Measurements from ENCODE around the gene SLFN5. TPM values are rescaled to one million over a fixed set of nuclear protein-coding genes. Genes with fewer than 3 reads are reported as not detected.

SLFN5 gene
- polyA plus RNA-seq, 4 donors: 2.4 to 5.8 (median 3.0) TPM

DNA sequence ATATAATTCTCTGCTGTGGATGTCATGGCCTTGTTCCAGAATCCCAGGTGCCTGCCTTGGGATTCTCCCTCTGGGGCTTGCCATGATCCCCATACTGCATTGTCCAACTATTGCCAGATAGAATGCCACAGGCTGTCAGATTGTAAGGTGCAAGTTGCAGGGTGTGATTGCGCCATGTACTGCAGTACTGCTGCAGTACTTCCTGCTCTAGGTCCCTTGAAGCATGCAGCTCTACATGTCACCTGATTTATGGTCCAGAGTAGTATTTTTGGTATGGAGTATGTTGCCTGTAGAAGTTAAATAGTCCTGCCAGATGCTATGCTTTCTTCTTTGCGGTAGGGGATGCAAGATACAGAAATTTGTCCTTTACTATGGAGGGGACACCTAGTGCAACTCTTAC is 7.0 kb upstream of the SLFN5 start:
- no peak overlapping the region for H3K4me3 ChIP-seq (ENCODE audit: low read depth in 1 of 3, low read length in 3 of 3)
- no peak for DNase-seq
- H3K9me3 ChIP-seq (ENCODE audit: control insufficient read depth in 2 of 2, insufficient read depth in 1 of 2, low read depth in 1 of 2, low read length in 1 of 2): no peaks in the 10 kb centered on the region
- H3K4me1 ChIP-seq (ENCODE audit: control insufficient read depth in 3 of 3, insufficient read depth in 2 of 3, low read depth in 1 of 3, low read length in 2 of 3): no peaks in the 10 kb centered on the region
- H3K27me3 ChIP-seq (ENCODE audit: control insufficient read depth in 3 of 3, insufficient read depth in 3 of 3, low read length in 3 of 3): no peaks in the 10 kb centered on the region
- FAIRE-seq: no peak
- WGBS, 3 donors: 41 to 49% (median 43%) methylated on average over 2 of the region's 2 CpGs
- H3K27ac ChIP-seq (ENCODE audit: low read depth in 1 of 3, low read length in 2 of 3): no peak overlapping the region
- H3K36me3 ChIP-seq (ENCODE audit: control insufficient read depth in 3 of 3, insufficient read depth in 2 of 3, low read depth in 1 of 3, low read length in 3 of 3): no peaks in the 10 kb centered on the region

DNA sequence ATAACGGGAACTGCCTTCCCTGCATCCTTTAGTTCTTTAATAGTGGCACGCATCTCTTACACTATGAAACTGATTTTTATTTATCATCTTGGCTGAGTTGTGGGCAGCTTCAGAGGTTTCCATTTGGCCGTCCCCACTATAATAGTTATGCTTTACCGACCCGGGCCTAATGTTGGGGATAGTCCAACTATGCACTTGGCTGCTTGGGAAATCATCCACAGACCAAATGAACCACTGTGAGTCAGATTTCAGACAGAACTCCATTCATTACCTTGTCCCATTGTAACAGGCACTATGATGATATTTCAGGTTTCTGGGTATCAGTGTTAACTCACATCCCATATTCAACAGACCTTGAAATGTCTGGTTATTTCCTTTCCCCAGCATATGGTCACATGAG is 6.1 kb upstream of the SLFN5 start:
- WGBS, 3 donors: 73 to 91% (median 80%) methylated on average over 5 of the region's 5 CpGs
- DNase-seq (no peak), FAIRE-seq (no peak)
- Histone ChIP-seq H3K4me1 (ENCODE audit: control insufficient read depth in 3 of 3, insufficient read depth in 2 of 3, low read depth in 1 of 3, low read length in 2 of 3) (peaks cover 0 to 3% (median 0%) of the 10 kb centered on the region in 3 donors), H3K9me3 (ENCODE audit: control insufficient read depth in 2 of 2, insufficient read depth in 1 of 2, low read depth in 1 of 2, low read length in 1 of 2) (no peaks in the 10 kb centered on the region), H3K27me3 (ENCODE audit: control insufficient read depth in 3 of 3, insufficient read depth in 3 of 3, low read length in 3 of 3) (no peaks in the 10 kb centered on the region), H3K4me3 (ENCODE audit: low read depth in 1 of 3, low read length in 3 of 3) (no peak overlapping the region), H3K27ac (ENCODE audit: low read depth in 1 of 3, low read length in 2 of 3) (no peak overlapping the region), H3K36me3 (ENCODE audit: control insufficient read depth in 3 of 3, insufficient read depth in 2 of 3, low read depth in 1 of 3, low read length in 3 of 3) (no peaks in the 10 kb centered on the region)

DNA sequence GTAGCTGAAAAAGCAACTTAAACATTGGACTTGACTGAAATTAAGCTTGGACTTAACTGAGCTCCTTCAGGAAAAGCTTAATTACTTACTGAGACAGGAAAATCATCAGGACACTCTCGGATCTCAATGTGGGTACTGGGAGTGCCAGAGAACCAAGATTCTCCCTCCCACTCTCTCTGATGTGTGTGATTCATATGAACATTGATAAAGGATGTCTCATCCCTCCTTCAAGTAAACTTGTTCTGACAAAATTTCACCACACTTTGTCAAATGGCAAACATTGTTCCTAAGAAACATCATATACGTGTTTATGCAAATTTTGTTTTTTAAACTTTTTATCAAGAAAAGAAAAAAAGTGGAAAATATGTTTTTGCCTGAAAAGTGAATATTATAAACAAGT is 4.1 kb upstream of the SLFN5 start:
- WGBS, 3 donors: 61 to 73% (median 66%) methylated on average over 2 of the region's 2 CpGs
- Histone ChIP-seq H3K36me3 (ENCODE audit: control insufficient read depth in 3 of 3, insufficient read depth in 2 of 3, low read depth in 1 of 3, low read length in 3 of 3) (no peaks in the 10 kb centered on the region), H3K4me3 (ENCODE audit: low read depth in 1 of 3, low read length in 3 of 3) (no peak overlapping the region), H3K9me3 (ENCODE audit: control insufficient read depth in 2 of 2, insufficient read depth in 1 of 2, low read depth in 1 of 2, low read length in 1 of 2) (no peaks in the 10 kb centered on the region), H3K4me1 (ENCODE audit: control insufficient read depth in 3 of 3, insufficient read depth in 2 of 3, low read depth in 1 of 3, low read length in 2 of 3) (peaks cover 0 to 3% (median 0%) of the 10 kb centered on the region in 3 donors), H3K27ac (ENCODE audit: low read depth in 1 of 3, low read length in 2 of 3) (peak overlapping the region in 1 of 3 donors; percentile 23), H3K27me3 (ENCODE audit: control insufficient read depth in 3 of 3, insufficient read depth in 3 of 3, low read length in 3 of 3) (no peaks in the 10 kb centered on the region)
- FAIRE-seq (no peak), DNase-seq (no peak)

DNA sequence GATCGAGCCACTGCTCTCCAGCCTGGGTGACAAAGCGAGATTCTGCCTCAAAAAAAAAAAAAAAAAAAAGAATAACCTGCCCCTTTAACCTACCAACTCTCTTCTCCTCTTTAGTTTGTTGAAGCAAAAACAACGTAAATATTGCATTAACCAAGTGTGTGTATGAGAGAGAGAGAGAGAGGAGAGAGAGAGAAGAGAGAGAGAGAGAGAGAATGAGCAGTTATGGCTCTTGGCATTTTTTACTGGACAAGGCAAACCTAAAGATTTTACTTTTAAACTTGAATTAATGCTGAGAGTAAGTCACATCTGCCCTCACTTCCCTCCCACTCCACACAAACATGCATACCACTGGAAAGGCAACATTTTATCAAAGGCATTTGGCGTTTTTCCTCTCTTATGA is 3.0 kb upstream of the SLFN5 start:
- H3K9me3 ChIP-seq (ENCODE audit: control insufficient read depth in 2 of 2, insufficient read depth in 1 of 2, low read depth in 1 of 2, low read length in 1 of 2): no peaks in the 10 kb centered on the region

DNA sequence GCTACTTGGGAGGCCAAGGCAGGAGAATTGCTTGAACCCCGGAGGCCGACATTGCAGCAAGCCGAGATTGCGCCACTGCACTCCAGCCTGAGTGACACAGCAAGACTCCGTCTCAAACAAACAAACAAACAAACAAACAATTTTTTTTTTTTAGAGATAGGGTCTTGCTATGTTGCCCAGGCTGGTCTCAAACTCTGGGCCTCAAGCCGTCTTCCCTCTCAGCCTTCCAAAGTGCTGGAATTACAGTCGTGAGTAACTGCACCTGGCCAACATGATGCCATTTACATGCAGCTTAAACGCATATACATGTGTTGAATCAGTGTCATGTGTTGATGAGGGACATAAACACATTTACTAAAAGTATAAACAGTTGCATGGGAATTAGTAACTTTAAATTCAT is 2.0 kb upstream of the SLFN5 start:
- peaks cover 0 to 3% (median 0%) of the 10 kb centered on the region in 3 donors for H3K4me1 ChIP-seq (ENCODE audit: control insufficient read depth in 3 of 3, insufficient read depth in 2 of 3, low read depth in 1 of 3, low read length in 2 of 3)
- 92 to 95% (median 94%) methylated on average over 8 of the region's 8 CpGs for WGBS, 3 donors
- H3K27ac ChIP-seq (ENCODE audit: low read depth in 1 of 3, low read length in 2 of 3): peak overlapping the region in 1 of 3 donors; percentile 17
- FAIRE-seq (no peak), DNase-seq (no peak)
- H3K9me3 ChIP-seq (ENCODE audit: control insufficient read depth in 2 of 2, insufficient read depth in 1 of 2, low read depth in 1 of 2, low read length in 1 of 2): no peaks in the 10 kb centered on the region
- no peaks in the 10 kb centered on the region for H3K27me3 ChIP-seq (ENCODE audit: control insufficient read depth in 3 of 3, insufficient read depth in 3 of 3, low read length in 3 of 3)
- no peaks in the 10 kb centered on the region for H3K36me3 ChIP-seq (ENCODE audit: control insufficient read depth in 3 of 3, insufficient read depth in 2 of 3, low read depth in 1 of 3, low read length in 3 of 3)
- H3K4me3 ChIP-seq (ENCODE audit: low read depth in 1 of 3, low read length in 3 of 3): no peak overlapping the region

More for the DNA sequence above, 3.0 kb upstream of the SLFN5 start:
- Histone ChIP-seq H3K4me3 (ENCODE audit: low read depth in 1 of 3, low read length in 3 of 3) (no peak overlapping the region), H3K27ac (ENCODE audit: low read depth in 1 of 3, low read length in 2 of 3) (peak overlapping the region in 1 of 3 donors; percentile 3), H3K4me1 (ENCODE audit: control insufficient read depth in 3 of 3, insufficient read depth in 2 of 3, low read depth in 1 of 3, low read length in 2 of 3) (peaks cover 0 to 3% (median 0%) of the 10 kb centered on the region in 3 donors), H3K27me3 (ENCODE audit: control insufficient read depth in 3 of 3, insufficient read depth in 3 of 3, low read length in 3 of 3) (no peaks in the 10 kb centered on the region), H3K36me3 (ENCODE audit: control insufficient read depth in 3 of 3, insufficient read depth in 2 of 3, low read depth in 1 of 3, low read length in 3 of 3) (no peaks in the 10 kb centered on the region)
- no peak for FAIRE-seq
- no peak for DNase-seq
- 73 to 84% (median 82%) methylated on average over 3 to 4 of the region's 4 CpGs for WGBS, 3 donors

DNA sequence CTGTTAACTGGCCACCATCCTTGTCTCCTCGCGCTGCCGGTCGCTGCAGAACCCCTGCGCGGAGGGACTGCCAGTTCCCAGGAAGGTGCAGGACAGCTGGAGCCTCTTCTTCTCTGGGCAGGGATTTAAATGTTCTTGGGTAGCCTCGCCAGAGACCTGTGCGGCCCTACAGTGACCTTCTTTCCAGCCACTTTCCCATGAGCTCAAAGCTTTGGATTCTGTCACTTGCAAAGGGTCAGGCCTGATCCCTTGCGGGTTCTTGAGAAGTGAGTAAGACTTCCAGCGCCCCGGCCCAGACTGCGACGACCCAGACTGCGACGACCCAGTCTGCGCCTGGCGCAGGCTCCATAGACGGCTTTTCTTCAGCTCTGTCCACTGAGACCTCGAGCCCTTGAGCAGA is 1.4 kb upstream of the SLFN5 start:
- Histone ChIP-seq H3K27me3 (ENCODE audit: control insufficient read depth in 3 of 3, insufficient read depth in 3 of 3, low read length in 3 of 3) (no peaks in the 10 kb centered on the region), H3K36me3 (ENCODE audit: control insufficient read depth in 3 of 3, insufficient read depth in 2 of 3, low read depth in 1 of 3, low read length in 3 of 3) (no peaks in the 10 kb centered on the region), H3K9me3 (ENCODE audit: control insufficient read depth in 2 of 2, insufficient read depth in 1 of 2, low read depth in 1 of 2, low read length in 1 of 2) (no peaks in the 10 kb centered on the region), H3K4me1 (ENCODE audit: control insufficient read depth in 3 of 3, insufficient read depth in 2 of 3, low read depth in 1 of 3, low read length in 2 of 3) (peaks cover 0 to 3% (median 0%) of the 10 kb centered on the region in 3 donors), H3K27ac (ENCODE audit: low read depth in 1 of 3, low read length in 2 of 3) (peak overlapping the region in 2 of 3 donors; percentile 73 to 99), H3K4me3 (ENCODE audit: low read depth in 1 of 3, low read length in 3 of 3) (peak overlapping the region; percentile 74 to 85 (median 76))
- DNase-seq (no peak), FAIRE-seq (no peak)
- 80 to 87% (median 82%) methylated on average over 19 of the region's 19 CpGs for WGBS, 3 donors

DNA sequence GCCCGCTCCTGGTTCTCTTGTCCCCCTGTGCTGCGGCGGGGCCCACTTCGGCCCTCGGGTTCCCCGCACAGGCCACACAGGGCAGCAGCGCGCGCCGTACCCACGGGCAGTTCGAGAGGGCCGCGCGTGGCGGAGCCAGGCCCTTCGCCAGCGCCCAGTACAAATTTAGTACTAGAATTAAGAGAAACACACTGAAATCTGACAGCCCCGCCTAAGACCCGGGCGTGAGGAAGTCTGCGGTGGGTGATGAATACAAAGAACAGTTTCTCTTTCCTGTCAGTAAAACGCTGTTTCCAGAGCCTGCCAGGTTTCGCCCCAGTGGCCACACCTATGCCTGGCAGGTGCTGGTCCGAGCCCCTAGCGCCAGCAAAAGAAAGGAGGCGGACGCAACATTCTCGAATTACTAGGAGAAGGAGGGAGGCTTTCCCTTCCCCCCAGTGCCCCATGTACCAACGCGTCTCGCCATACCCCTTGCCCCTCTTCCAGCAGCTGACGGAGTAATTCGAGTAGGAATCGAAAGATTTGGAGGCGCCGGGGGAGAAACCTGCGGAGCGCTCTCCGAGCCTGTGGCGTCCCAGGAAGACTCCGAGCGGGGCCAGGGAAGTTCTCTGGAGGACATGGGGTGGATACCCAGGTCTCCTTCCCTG is 591 bp upstream of the SLFN5 start:
- DNase-seq (peak; percentile 86), FAIRE-seq (no peak)
- Histone ChIP-seq H3K36me3 (ENCODE audit: control insufficient read depth in 3 of 3, insufficient read depth in 2 of 3, low read depth in 1 of 3, low read length in 3 of 3) (no peaks in the 10 kb centered on the region), H3K27me3 (ENCODE audit: control insufficient read depth in 3 of 3, insufficient read depth in 3 of 3, low read length in 3 of 3) (no peaks in the 10 kb centered on the region), H3K9me3 (ENCODE audit: control insufficient read depth in 2 of 2, insufficient read depth in 1 of 2, low read depth in 1 of 2, low read length in 1 of 2) (no peaks in the 10 kb centered on the region), H3K4me1 (ENCODE audit: control insufficient read depth in 3 of 3, insufficient read depth in 2 of 3, low read depth in 1 of 3, low read length in 2 of 3) (peaks cover 0 to 3% (median 0%) of the 10 kb centered on the region in 3 donors), H3K27ac (ENCODE audit: low read depth in 1 of 3, low read length in 2 of 3) (peak overlapping the region; percentile 73 to 99 (median 83)), H3K4me3 (ENCODE audit: low read depth in 1 of 3, low read length in 3 of 3) (peak overlapping the region; percentile 74 to 85 (median 76))
- 0 to 1% (median 1%) methylated on average over 39 to 43 of the region's 43 CpGs for WGBS, 3 donors

DNA sequence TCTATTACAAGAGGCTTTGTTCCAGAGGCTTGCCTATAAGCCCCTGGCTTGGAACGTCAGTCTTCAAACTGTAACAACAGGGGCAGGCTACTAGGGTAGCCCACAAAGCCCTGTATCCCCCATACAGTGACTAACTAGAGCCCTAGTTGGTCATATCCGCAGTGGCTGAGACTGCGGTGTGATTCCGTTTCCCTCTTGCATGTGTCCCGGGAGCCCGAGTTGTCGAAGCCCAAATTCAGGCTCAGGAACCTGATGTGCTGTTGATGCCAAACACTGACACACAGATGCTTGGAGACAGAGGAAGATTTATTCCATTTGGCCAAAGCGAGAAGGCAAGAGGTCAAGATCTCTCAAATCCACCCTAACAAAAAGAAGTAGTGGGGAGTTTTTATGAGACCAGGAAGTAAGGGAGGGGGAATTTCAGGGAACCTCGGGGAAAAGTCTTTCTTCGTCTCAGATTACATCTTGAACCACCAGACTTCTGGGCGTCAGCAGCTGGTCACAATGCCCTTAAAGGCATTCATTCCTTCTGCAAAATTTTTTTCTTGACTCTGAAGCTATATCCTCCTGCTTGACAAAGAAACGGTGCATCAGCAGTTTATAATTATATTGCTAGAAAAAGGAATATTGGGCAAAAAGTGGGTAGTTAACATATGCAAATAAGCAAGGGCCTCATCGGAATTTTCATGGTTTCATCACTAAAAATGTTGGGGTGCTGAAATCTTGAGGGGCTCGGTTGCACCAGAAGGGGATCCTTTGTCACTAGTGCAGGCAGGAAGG is 879 bp downstream of the SLFN5 start:
- DNase-seq (peak in 1 of 2 donors; percentile 44), FAIRE-seq (no peak)
- H3K4me1 ChIP-seq (ENCODE audit: control insufficient read depth in 3 of 3, insufficient read depth in 2 of 3, low read depth in 1 of 3, low read length in 2 of 3): peaks cover 0 to 3% (median 0%) of the 10 kb centered on the region in 3 donors
- H3K27me3 ChIP-seq (ENCODE audit: control insufficient read depth in 3 of 3, insufficient read depth in 3 of 3, low read length in 3 of 3): no peaks in the 10 kb centered on the region
- 2 to 6% (median 3%) methylated on average over 14 of the region's 14 CpGs for WGBS, 3 donors
- peak overlapping the region; percentile 76 to 94 (median 85) for H3K4me3 ChIP-seq (ENCODE audit: low read depth in 1 of 3, low read length in 3 of 3)
- no peaks in the 10 kb centered on the region for H3K9me3 ChIP-seq (ENCODE audit: control insufficient read depth in 2 of 2, insufficient read depth in 1 of 2, low read depth in 1 of 2, low read length in 1 of 2)
- peak overlapping the region; percentile 83 to 99 (median 85) for H3K27ac ChIP-seq (ENCODE audit: low read depth in 1 of 3, low read length in 2 of 3)
- H3K36me3 ChIP-seq (ENCODE audit: control insufficient read depth in 3 of 3, insufficient read depth in 2 of 3, low read depth in 1 of 3, low read length in 3 of 3): no peaks in the 10 kb centered on the region

All from small intestine (tissue), 7 donors.